T-cell (primary cell): ENCODE measurements around the gene OR2W3. TPM values are rescaled to one million over a fixed set of nuclear protein-coding genes. Genes with fewer than 3 reads are reported as not detected.

Experiments
- total RNA-seq, 35 experiments: library from RNA in 6 of 35; stranded (reverse) in 6 of 35; fragments of 120-200 nt in 1 of 35; gene quantifications; one replicate each; pipeline versions ENCODE4 v1.2.1 to v1.2.4 and lab custom pipeline; 2013 to 2026

Gene OR2W3
- total RNA-seq, 5 donors from 2014 or later (not counting 1 experiment from before 2014, with no cell fraction given) = not detected

Other genes starting within 250 kb of the OR2W3 start
- not detected for gene OR13G1, start 215.8 kb upstream of the OR2W3 start, total RNA-seq
- not detected for gene OR6F1, start 178.9 kb upstream of the OR2W3 start, total RNA-seq
- not detected for gene OR14K1, start 157.0 kb upstream of the OR2W3 start, total RNA-seq
- gene OR14A2, start 147.4 kb upstream of the OR2W3 start, total RNA-seq = not detected
- gene OR1C1, start 135.0 kb upstream of the OR2W3 start, total RNA-seq = not detected
- gene OR14A16, start 71.5 kb upstream of the OR2W3 start, total RNA-seq = not detected
- not detected for gene OR11L1, start 53.7 kb upstream of the OR2W3 start, total RNA-seq
- under 1 TPM; 0.21 to 0.65 (median 0.46) TPM for gene TRIM58, start 38.4 kb upstream of the OR2W3 start, total RNA-seq
- not detected for gene OR2T8, start 24.7 kb downstream of the OR2W3 start, total RNA-seq
- gene OR2AJ1, start 29.3 kb downstream of the OR2W3 start, total RNA-seq = not detected
- 1 to 10 TPM in 2 of 5 donors, not detected in 3; 1.2 TPM for gene OR2L8, start 53.3 kb downstream of the OR2W3 start, total RNA-seq
- gene OR2AK2, start 69.6 kb downstream of the OR2W3 start, total RNA-seq = under 1 TPM in 2 of 5 donors, not detected in 3; 0.33 to 0.49 TPM
- gene OR2L5, start 118.1 kb downstream of the OR2W3 start, total RNA-seq = under 1 TPM in 3 of 5 donors, not detected in 2; 0.09 to 0.25 (median 0.14) TPM
- under 1 TPM; 0.06 to 0.43 (median 0.09) TPM for gene OR2L2, start 134.5 kb downstream of the OR2W3 start, total RNA-seq
- gene OR2L3, start 151.2 kb downstream of the OR2W3 start, total RNA-seq = not detected
- not detected for gene OR2L13, start 199.6 kb downstream of the OR2W3 start, total RNA-seq
- gene OR2M5, start 249.6 kb downstream of the OR2W3 start, total RNA-seq = not detected